Measurements from ENCODE around the gene KLF15. TPM values are rescaled to one million over a fixed set of nuclear protein-coding genes. Genes with fewer than 3 reads are reported as not detected.
A peak's percentile ranks its signal among the peaks of the same experiment; 100 is the strongest.

KLF15 gene
- total RNA-seq, 2 experiments from 2014 or later, result 0.40 to 0.46 TPM

DNA sequence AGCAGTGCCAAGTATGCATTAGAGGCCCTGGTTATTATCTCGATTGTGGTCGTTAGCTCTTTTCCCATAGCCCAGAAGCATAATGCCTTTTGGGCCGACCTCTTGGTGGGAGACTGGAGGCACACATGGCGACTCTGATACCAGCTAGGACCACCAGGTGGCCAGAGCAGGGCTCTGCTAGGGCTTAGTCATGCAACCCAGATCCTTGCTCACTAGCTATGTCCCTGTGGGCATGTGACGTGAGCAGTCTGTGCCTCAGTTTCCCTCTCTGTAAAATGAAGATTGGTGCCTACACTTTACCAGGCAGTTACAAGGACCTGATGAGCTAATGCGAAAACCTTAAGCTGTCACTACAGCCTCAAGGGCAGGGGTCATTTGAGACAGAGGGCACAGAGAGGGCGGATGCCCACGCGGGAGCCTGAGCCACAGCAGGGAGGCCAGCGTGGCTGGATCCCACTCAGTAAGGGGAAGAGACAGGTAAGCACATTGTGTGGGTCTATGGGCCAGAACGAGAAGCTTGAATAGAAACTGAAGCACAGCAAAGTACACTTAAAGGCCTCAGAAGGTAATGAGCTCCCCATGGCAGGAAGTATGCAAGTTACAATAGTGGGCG lies 8.8 kb downstream of the KLF15 start:
- no peaks in the 10 kb centered on the region for H3K27me3 Mint-ChIP-seq
- no peaks in the 10 kb centered on the region for H3K9me3 Mint-ChIP-seq
- peak; percentile 7 for DNase-seq
- H3K4me1 Mint-ChIP-seq (ENCODE audit: low read depth), result no peaks in the 10 kb centered on the region
- H3K36me3 Mint-ChIP-seq, result no peaks in the 10 kb centered on the region
- ChIA-PET POLR2A (no interaction called here), CTCF (interaction anchor here (0.7 kb wide), 1 partner anchor 9 kb away, joined by 3 read pairs; no protein-coding TSS in a partner anchor)
- H3K4me3 Mint-ChIP-seq, result no peak overlapping the region
- intact Hi-C loops (cut with micrococcal nuclease), result no loop called here
- no peak overlapping the region for H3K27ac Mint-ChIP-seq

DNA sequence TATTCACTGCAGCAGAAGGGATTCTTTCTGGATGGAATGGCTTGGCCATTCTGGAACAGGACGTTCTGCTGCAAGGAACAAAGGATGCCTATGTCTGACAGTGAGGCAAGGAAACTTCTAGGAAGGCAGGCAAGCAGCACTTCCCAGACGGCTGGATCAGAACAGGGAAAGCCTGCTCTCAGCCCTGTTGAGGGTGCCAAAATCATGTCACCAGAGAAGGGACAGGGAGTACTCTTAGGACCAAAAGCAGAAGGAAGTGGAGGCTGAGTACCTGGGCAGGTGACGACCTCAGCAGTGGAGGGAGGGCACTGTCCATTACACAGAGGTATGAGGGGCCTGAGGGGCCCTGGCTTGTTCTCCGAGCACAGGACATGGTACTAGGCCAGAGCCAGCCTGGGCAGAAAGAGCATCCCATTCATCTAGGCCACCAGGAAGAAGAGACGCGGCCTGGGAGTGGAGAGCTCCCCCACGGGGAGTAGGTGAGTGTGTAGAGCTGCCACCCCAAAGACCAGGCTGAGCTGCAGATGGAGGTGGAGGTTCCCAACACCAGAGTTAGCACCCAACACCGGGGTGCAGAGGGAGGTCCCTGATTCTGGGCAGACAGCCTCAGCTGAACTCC lies 9.6 kb downstream of the KLF15 start:
- ChIA-PET POLR2A (no interaction called here), CTCF (no interaction called here)
- intact Hi-C loops (cut with micrococcal nuclease), result no loop called here
- no peaks in the 10 kb centered on the region for H3K9me3 Mint-ChIP-seq
- no peaks in the 10 kb centered on the region for H3K36me3 Mint-ChIP-seq
- H3K4me1 Mint-ChIP-seq (ENCODE audit: low read depth), result no peaks in the 10 kb centered on the region
- no peak for DNase-seq
- no peaks in the 10 kb centered on the region for H3K27me3 Mint-ChIP-seq
- no peak overlapping the region for H3K4me3 Mint-ChIP-seq
- no peak overlapping the region for H3K27ac Mint-ChIP-seq

DNA sequence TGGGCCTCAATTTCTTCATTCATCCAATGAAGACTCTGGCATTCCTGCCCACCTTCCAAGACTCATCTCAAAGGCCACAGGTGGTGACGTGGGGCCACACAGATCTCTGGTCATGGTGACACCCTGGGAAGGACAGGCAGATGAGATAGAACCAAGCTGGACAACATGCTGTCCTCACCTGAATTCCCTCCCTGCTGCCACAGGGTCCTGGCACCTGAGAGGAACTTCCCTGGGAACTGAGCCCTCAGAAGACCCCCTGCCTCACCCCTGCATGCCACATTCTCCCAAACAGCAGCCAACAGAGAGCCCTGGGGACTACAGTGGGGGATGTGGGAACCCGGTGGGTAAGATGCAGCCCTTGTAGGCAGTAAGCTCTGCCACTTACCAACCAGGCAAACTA lies 10.7 kb downstream of the KLF15 start:
- intact Hi-C loops (cut with micrococcal nuclease), result no loop called here
- ChIA-PET POLR2A (no interaction called here), CTCF (no interaction called here)
- Mint-ChIP-seq H3K9me3 (no peaks in the 10 kb centered on the region), H3K27ac (no peak overlapping the region), H3K4me3 (no peak overlapping the region), H3K36me3 (no peaks in the 10 kb centered on the region), H3K4me1 (ENCODE audit: low read depth) (no peaks in the 10 kb centered on the region), H3K27me3 (no peaks in the 10 kb centered on the region)
- DNase-seq, result no peak

DNA sequence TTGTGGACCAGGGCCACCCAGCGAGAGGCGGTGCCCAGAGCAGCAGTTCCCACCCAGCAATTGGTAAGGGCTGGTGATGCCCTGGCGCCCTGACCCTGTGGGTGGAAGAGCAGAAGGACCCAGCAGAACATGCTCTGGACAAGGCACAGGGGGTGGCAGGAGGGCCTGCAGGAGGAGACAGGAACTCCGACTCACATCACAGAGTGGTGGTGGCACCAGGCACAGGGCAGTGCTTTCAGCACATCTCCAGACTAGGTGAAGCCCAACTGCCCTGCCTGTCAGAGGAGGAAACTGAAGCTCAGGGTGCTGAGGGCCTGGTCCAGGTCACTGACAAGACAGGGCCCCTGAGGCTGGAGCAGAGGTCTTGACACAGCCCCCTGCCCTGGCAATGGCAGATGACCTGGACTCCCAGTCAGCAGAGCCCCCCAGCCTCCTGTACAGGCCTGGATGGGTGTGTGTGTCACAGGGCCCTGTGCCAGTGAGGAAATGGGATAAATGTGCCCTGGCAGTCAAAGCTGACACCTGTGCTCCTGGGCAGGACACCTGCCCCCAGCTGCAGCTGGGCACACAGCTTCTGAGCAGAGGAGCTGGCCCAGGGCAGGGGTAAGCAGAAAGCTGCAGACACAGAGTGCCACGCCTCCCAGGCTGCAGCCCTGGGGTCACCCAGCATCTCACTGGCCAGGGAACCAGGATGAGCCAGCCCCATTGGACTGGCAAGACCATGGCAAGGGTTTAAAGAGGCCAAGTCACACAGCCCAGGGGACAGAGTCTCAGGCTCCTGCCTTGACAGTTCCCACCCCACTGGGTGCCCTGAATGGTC lies 11.4 kb downstream of the KLF15 start:
- no peak overlapping the region for H3K4me3 Mint-ChIP-seq

DNA sequence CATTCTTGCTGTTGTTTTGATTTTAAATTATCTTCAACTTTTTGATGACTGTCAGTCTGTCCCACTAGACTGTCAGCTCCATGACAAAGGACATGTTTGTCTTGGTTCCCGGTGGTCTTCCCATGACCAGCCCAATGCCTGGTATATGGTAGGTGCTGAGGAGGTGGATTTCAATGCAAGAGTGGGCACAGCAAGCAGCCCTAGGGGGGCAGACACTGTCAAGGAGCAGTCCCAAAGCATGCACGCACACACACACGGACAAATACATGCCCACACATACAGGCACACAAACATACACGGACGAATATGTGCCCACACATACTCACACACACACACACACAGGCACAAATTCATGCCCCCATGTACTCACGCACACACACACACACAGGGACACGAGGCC lies 12.0 kb downstream of the KLF15 start:
- ChIA-PET CTCF (no interaction called here), POLR2A (no interaction called here)
- Mint-ChIP-seq H3K4me3 (no peak overlapping the region), H3K36me3 (no peaks in the 10 kb centered on the region), H3K27ac (no peak overlapping the region), H3K4me1 (ENCODE audit: low read depth) (no peaks in the 10 kb centered on the region), H3K9me3 (no peaks in the 10 kb centered on the region), H3K27me3 (no peaks in the 10 kb centered on the region)
- intact Hi-C loops (cut with micrococcal nuclease), result no loop called here
- DNase-seq, result no peak

More for the DNA sequence above, 11.4 kb downstream of the KLF15 start:
- Mint-ChIP-seq H3K27me3 (no peaks in the 10 kb centered on the region), H3K27ac (no peak overlapping the region), H3K4me1 (ENCODE audit: low read depth) (no peaks in the 10 kb centered on the region), H3K36me3 (no peaks in the 10 kb centered on the region), H3K9me3 (no peaks in the 10 kb centered on the region)
- POLR2A ChIA-PET, result no interaction called here
- intact Hi-C loops (cut with micrococcal nuclease), result no loop called here
- CTCF ChIA-PET, result no interaction called here
- no peak for DNase-seq

DNA sequence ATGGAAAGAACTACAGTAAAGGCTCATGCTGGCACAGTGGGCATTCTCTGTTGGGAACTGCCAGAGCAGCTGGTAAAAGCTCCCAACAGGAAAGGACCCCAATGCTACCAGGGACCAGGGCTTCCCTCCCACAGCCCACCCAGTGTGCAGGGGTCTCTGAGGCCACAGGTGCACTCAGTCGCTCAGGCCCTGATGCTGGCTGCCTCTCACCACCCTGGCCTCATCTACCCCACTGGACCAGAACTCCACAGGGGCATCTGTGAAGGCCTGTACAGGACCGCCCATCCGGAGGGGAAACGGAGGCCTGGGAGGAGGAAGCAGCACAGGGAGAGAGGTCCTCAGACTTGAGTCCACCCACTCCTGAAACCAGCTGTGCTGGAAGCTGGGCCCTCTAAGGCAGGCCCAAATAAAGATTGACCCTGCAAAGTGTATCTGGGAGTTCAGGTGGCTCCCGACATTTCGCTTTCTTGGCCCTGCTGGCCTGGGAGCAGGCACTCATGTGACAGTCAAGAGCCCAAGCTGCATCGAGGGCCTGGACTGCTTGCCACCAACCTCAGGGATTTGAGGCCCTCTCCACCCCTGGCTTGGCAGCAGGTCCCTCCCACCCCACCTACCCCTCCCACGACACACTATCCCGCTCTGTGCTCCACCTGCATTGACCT lies 12.7 kb downstream of the KLF15 start:
- Mint-ChIP-seq H3K9me3 (no peaks in the 10 kb centered on the region), H3K4me1 (ENCODE audit: low read depth) (no peaks in the 10 kb centered on the region), H3K27ac (no peak overlapping the region), H3K36me3 (no peaks in the 10 kb centered on the region), H3K27me3 (no peaks in the 10 kb centered on the region), H3K4me3 (no peak overlapping the region)
- no peak for DNase-seq
- POLR2A ChIA-PET, result no interaction called here
- intact Hi-C loops (cut with micrococcal nuclease), result no loop called here
- CTCF ChIA-PET, result no interaction called here

DNA sequence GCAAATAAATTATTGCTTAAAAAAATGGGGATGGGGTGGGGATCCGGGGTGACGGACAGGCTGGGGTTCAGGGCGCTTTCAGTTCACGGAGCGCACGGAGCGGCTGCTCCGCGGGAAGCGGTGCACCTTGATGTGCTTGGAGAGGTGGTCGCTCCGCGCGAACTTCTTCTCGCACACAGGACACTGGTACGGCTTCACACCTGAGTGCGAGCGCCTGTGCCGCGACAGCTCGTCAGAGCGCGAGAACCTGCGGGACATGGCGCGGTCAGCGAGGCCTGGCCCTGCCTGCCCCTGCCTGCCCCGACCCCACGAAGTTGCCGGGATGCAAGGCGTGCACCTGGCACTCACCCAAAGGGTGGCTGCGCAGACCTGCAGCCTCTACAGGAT lies 13.6 kb downstream of the KLF15 start:
- Mint-ChIP-seq H3K9me3 (no peaks in the 10 kb centered on the region), H3K27ac (no peak overlapping the region), H3K36me3 (no peaks in the 10 kb centered on the region), H3K4me1 (ENCODE audit: low read depth) (no peaks in the 10 kb centered on the region), H3K27me3 (peaks cover 5% of the 10 kb centered on the region), H3K4me3 (no peak overlapping the region)
- intact Hi-C loops (cut with micrococcal nuclease), result no loop called here
- POLR2A ChIA-PET, result no interaction called here
- DNase-seq, result no peak
- CTCF ChIA-PET, result interaction anchor here (0.7 kb wide), 1 partner anchor 1883 kb away, joined by 3 read pairs; no protein-coding TSS in a partner anchor

DNA sequence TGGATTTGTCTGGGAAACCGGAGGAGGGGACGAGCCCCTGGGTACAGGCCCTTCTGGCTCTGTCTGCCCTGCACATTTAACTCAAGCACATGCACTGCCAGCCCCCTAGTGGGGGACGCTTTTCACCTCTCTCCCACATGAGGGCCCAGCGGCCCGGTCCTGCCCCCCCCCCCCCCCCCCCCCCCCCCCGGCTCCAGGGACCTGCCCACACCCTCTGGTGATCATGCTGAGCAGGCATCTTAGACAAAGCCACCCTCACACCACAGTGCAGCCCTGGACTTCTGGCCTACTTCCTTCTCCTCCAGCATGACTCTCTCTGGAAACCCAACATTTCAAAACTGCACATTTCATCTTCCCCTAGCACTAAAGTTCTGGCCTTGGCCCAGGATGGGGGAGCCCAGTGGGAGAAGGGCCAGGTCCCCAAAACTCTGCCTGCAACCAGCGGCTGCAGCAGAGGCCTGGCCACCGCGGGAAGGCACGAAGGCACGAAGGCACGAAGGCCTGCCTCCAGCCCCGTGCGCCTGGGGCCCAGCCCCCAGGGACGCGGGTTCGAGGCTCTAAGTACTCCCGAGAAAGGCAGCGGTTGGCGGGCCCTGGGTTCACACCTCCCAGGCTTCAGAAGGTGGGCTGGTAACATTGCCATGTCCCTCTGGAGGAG lies 14.1 kb downstream of the KLF15 start:
- Mint-ChIP-seq H3K36me3 (no peaks in the 10 kb centered on the region), H3K27ac (no peak overlapping the region), H3K4me1 (ENCODE audit: low read depth) (no peaks in the 10 kb centered on the region), H3K4me3 (no peak overlapping the region), H3K27me3 (peaks cover 7% of the 10 kb centered on the region), H3K9me3 (no peaks in the 10 kb centered on the region)
- CTCF ChIA-PET, result interaction anchor here (1.1 kb wide), 1 partner anchor 50 kb away, joined by 3 read pairs; no protein-coding TSS in a partner anchor
- no peak for DNase-seq
- POLR2A ChIA-PET, result no interaction called here
- intact Hi-C loops (cut with micrococcal nuclease), result no loop called here

DNA sequence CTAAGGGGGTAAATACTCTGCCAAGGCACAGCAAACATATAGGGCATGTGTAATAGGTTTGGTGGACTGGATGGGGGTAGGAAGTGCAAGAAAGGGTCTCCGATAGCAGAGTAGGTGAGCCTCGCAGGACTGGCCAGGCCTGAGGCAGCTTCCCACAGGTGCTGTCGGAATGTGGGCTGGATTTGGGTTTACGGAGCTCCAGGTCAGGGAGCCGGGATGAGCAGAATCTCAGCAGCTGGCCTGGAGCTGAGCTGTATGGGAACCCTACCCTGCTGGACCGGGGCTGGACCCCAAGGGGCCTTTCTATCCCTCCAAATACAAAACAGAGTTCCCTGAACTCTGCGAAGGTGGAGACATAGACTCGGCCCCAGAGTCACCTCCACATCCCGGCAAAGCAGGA lies 15.0 kb downstream of the KLF15 start:
- POLR2A ChIA-PET, result no interaction called here
- Mint-ChIP-seq H3K27me3 (peaks cover 7% of the 10 kb centered on the region), H3K36me3 (no peaks in the 10 kb centered on the region), H3K9me3 (peaks cover 2% of the 10 kb centered on the region), H3K4me1 (ENCODE audit: low read depth) (no peaks in the 10 kb centered on the region), H3K4me3 (no peak overlapping the region), H3K27ac (no peak overlapping the region)
- intact Hi-C loops (cut with micrococcal nuclease), result no loop called here
- CTCF ChIA-PET, result interaction anchor here (1.1 to 1.5 kb wide), 2 partner anchors 46 to 51 kb away, joined by 3 to 4 read pairs; no protein-coding TSS in a partner anchor
- no peak for DNase-seq

DNA sequence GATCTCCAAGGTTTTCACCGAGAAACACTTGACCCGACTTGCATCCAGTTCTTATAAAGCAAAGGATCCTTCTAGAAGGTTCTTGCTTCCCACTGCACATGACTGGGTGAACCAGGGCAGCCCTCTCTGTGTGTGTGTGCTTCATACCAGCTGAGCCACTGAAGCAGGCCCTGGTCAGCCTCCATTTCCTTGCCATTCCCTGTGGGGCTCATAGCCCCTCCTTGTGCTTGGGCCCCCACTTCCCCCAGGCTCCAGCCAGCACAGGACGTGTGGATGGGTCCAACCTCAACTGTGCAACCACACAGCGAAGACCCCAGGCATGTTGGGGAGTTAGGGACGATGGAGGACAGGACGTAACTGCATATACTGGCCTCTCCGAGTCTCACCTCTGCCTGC lies 15.5 kb downstream of the KLF15 start:
- Mint-ChIP-seq H3K27ac (no peak overlapping the region), H3K36me3 (no peaks in the 10 kb centered on the region), H3K27me3 (peaks cover 7% of the 10 kb centered on the region), H3K4me1 (ENCODE audit: low read depth) (no peaks in the 10 kb centered on the region), H3K9me3 (peaks cover 2% of the 10 kb centered on the region), H3K4me3 (no peak overlapping the region)
- ChIA-PET CTCF (interaction anchor here (1.5 kb wide), 1 partner anchor 47 kb away, joined by 4 read pairs; no protein-coding TSS in a partner anchor), POLR2A (no interaction called here)
- intact Hi-C loops (cut with micrococcal nuclease), result no loop called here
- peak; percentile 5 for DNase-seq

DNA sequence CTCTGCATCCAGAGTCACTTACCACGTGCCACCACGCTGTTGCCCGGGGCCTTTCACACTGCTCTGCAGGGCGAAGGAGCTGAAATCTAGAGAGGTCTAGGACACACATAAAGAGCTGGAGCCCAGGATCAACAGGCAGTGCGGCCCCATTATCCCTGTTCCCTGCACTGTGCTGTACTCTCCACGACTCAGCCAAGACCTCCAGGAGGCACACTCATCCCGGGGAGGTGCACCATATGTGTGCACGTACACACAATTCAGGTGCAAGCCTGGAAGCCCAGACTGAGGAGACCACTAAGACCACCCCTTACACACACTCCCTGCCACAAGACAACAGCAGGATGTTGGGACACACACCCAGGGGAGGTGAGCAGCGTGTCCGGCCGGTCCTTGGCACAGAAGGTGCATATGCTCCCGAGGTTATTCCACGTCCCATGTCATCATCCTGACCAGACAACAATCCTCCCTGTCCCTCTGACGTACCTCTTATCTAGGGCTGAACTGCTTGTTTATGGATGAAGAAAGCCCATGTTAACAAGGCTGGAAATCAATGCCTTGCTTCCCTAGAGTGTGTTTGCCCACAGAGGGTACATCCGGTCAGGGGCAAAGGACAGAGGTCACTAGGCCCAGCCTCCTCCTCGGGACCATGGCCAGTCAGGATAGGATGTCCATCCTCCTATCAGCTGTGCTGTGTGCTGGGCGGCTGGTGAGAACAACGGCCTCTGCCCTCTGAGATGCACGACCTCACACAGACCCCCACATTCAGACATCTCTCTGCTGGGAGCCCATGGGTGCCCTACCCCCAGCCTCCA lies 16.1 kb downstream of the KLF15 start:
- intact Hi-C loops (cut with micrococcal nuclease), result no loop called here
- no peaks in the 10 kb centered on the region for H3K4me1 Mint-ChIP-seq (ENCODE audit: low read depth)

More for the DNA sequence above, 16.1 kb downstream of the KLF15 start:
- peaks cover 2% of the 10 kb centered on the region for H3K9me3 Mint-ChIP-seq
- no peaks in the 10 kb centered on the region for H3K36me3 Mint-ChIP-seq
- ChIA-PET POLR2A (no interaction called here), CTCF (interaction anchor here (1.5 kb wide), 1 partner anchor 47 kb away, joined by 4 read pairs; no protein-coding TSS in a partner anchor)
- H3K4me3 Mint-ChIP-seq, result no peak overlapping the region
- peak; percentile 5 for DNase-seq
- no peak overlapping the region for H3K27ac Mint-ChIP-seq
- H3K27me3 Mint-ChIP-seq, result peaks cover 7% of the 10 kb centered on the region

Data from activated CD4-positive, alpha-beta memory T cell treated with anti-CD3 and anti-CD28 coated beads for 36 hours (primary cell).